Measurements from ENCODE around the gene CA14. TPM values are rescaled to one million over a fixed set of nuclear protein-coding genes. Genes with fewer than 3 reads are reported as not detected.

Gene CA14
- 0.10 TPM in 1 of 5 replicates, not detected in the others for total RNA-seq (2022; extraction: Qiagen RNA extraction)

GRCh38 chr1:150257624-150258585, at the start of gene CA14:
Gene CA14, plus strand, starts transcription at chr1:150257774. Its CDS starts 355 bp downstream, at chr1:150258129.

GRCh38 chr1:150235852-150236613, 21.5 kb upstream of the CA14 start, which contains the start of gene ANP32E:
Gene ANP32E, minus strand, starts transcription at chr1:150236112. Its CDS starts 326 bp downstream, at chr1:150235786.

GRCh38 chr1:150268705-150269403, 11.3 kb downstream of the CA14 start, which contains the start of gene APH1A:
Gene APH1A, minus strand, starts transcription at chr1:150269016. Its CDS starts 206 bp downstream, at chr1:150268810.

GRCh38 chr1:150281758-150282557, 24.4 kb downstream of the CA14 start, which contains the start of gene CIART:
Gene CIART, plus strand, starts transcription at chr1:150282554. Its CDS starts 714 bp downstream, at chr1:150283268.

GRCh38 chr1:150293433-150294253, 36.1 kb downstream of the CA14 start, which contains the start of gene MRPS21:
Gene MRPS21, plus strand, starts transcription at chr1:150293861. Its CDS starts 506 bp downstream, at chr1:150294367.

Other genes starting within 250 kb of the CA14 start
- gene OTUD7B, start 247.0 kb upstream of the CA14 start, total RNA-seq (2022; extraction: Qiagen RNA extraction), result 7.7 to 15.5 TPM (median 13.9 TPM) in 5 replicates
- 13.9 to 18.6 TPM (median 16.3 TPM) in 5 replicates for gene VPS45, start 190.0 kb upstream of the CA14 start, total RNA-seq (2022; extraction: Qiagen RNA extraction)
- gene PLEKHO1, start 107.9 kb upstream of the CA14 start, total RNA-seq (2022; extraction: Qiagen RNA extraction), result 4.8 to 6.8 TPM (median 6.4 TPM) in 5 replicates
- 34.9 to 55.1 TPM (median 45.3 TPM) in 5 replicates for gene ANP32E, start 21.7 kb upstream of the CA14 start, total RNA-seq (2022; extraction: Qiagen RNA extraction)
- gene APH1A, start 11.2 kb downstream of the CA14 start, total RNA-seq (2022; extraction: Qiagen RNA extraction), result 120 to 133 TPM (median 130 TPM) in 5 replicates
- 0.22 to 0.63 TPM (median 0.27 TPM) in 4 of 5 replicates, not detected in the other for gene C1orf54, start 15.0 kb downstream of the CA14 start, total RNA-seq (2022; extraction: Qiagen RNA extraction)
- gene CIART, start 24.8 kb downstream of the CA14 start, total RNA-seq (2022; extraction: Qiagen RNA extraction), result 1.9 to 3.3 TPM (median 2.5 TPM) in 5 replicates
- gene MRPS21, start 36.1 kb downstream of the CA14 start, total RNA-seq (2022; extraction: Qiagen RNA extraction), result 79.1 to 106 TPM (median 83.4 TPM) in 5 replicates
- 49.7 to 59.9 TPM (median 55.0 TPM) in 5 replicates for gene PRPF3, start 63.8 kb downstream of the CA14 start, total RNA-seq (2022; extraction: Qiagen RNA extraction)
- 11.3 to 18.1 TPM (median 16.4 TPM) in 5 replicates for gene RPRD2, start 106.4 kb downstream of the CA14 start, total RNA-seq (2022; extraction: Qiagen RNA extraction)
- gene TARS2, start 229.6 kb downstream of the CA14 start, total RNA-seq (2022; extraction: Qiagen RNA extraction), result 21.5 to 25.3 TPM (median 24.1 TPM) in 5 replicates

Data from A549 treated with dexamethasone at 1 μM for 4 hours (cell line).